NOMO-1 treated with DMSO at 0.1 percent for 48 hours (cell line): Measurements from ENCODE around the gene CFAP299.
A peak's percentile ranks its signal among the peaks of the same experiment; 100 is the strongest.
"Not testable (repeated sequence)": the region's sequence is repeated elsewhere in the genome, so short reads cannot be mapped to it uniquely, and the experiment has no call there.

Experiments used
- DNase-seq: peaks from one replicate; lab custom pipeline; 2025; ENCODE audit not compliant: unreplicated experiment; lab: John Stamatoyannopoulos, UW

CFAP299 gene

DNA sequence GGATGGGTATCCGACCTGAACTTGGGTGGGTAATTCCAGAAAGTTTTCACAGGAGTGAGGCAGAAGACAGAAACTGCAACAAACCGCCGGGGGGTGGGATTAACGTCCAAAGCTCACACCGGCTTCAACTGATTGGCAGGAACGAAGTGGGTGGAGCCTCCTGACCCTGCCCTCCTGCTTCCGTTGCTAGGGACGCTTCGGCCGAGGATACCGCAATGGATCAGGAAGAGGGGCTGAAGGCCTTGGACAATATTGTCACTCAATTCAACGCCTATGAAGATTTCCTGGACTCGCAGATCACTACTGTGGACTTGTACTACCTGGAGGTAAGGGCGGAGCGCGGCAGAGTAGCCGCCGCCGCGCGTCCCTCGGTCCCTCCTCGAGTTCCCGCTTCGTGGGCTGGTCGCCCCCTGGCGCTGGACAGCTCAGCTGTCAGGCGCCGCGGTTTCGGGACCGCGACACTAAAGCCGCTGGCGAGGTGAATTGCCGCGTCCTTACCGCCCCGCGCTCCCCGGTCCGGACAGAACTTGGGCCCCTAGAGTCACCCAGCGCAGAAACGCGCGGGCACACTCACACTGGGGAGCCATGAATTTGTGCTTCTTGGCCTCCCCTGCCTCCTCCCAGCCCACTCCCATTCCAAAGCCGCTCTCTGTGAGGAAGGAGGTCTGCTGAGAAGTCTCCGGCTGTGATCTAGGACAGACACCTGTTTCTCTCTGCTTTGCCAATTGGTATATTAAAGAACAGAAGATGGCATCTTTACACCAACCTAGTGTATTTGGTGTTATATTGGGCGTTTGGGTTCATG is at the start of gene CFAP299:
CFAP299 (plus strand) TSS at position 177 of the 805 bp plus-strand sequence.
- peak; percentile 76 for DNase-seq

DNA sequence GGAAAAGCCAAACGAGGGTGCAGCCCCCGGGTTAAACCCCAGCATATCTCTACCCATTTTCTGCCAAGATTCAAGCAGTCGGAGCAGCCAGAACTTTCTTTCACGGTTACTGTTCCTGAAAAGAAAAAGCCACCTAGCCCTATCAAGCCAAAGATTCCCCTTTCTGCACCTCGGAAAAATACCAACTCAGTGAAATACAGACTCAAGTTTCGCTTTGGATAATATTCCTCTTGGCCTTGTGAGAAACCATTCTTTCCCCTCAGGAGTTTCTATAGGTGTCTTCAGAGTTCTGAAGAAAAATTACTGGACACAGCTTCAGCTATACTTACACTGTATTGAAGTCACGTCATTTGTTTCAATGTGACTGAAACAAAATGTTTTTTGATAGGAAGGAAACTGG is 49.1 kb upstream of the CFAP299 start:
- DNase-seq: no peak

DNA sequence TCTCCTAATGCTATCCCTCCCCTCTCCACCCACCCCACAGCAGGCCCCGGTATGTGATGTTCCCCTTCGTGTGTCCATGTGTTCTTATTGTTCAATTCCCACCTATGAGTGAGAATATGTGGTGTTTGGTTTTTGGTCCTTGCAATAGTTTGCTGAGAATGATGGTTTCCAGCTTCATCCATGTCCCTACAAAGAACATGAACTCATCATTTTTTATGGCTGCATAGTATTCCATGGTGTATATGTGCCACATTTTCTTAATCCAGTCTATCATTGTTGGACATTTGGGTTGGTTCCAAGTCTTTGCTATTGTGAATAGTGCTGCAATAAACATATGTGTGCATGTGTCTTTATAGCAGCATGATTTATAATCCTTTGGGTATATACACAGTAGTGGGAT is 44.9 kb upstream of the CFAP299 start:
- not testable (repeated sequence) for DNase-seq

DNA sequence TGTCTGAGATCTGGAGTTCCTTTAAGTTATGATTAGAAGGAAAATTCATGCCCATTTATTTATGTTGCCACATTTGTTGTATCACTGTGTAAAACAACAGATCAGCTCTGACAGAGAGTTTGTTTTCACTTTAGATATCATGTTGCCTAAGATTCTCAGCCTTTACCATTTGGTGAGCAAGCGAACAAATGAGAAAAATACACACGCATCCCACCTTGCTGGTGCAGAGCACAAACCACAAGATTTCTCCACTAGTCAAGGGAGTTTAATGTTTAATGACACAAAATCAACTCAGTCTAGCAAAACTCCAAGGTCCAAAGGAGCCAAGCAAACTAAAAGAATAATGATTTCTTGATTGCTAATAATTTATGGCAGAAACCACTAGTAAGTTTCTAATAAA is 41.3 kb upstream of the CFAP299 start:
- no peak for DNase-seq

DNA sequence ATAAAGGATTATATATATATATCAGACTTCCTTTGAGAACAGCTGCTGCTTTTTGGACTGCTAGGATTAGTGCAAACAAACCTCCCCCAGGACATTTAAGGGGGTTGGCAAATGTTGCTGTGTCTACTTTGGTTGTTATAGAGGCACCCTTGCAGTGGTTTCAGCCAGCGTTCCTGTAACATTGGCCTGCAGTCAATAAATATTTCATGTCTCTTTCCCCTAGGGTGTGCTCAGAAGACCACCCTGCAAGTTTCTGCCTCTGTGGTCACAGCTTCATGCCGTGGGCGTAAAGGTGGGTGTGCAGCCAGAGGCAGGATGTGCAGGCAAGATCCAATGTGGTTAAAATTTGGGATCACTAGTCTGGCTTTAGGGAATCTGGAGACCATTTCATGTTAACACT is 40.2 kb upstream of the CFAP299 start:
- no peak for DNase-seq

DNA sequence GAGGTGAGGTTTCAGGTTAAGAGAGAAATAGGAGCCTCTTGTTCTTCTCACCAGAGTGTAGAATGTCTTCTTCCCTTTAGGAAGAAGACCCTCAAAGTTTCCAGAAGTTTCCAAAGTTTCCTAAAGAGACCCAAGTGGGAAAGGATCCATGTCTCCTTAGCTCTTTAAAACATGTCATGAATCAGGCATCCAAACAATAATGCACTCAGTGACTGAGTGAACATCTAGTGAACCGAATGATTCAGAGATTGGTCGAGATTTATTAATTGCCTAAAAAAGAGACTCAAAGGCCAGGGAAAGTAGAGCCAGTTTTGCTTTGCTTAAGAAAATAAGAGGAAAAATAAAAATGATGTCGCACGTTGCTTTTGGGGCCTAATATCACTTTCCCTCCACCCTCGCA is 39.7 kb upstream of the CFAP299 start:
- DNase-seq: no peak

DNA sequence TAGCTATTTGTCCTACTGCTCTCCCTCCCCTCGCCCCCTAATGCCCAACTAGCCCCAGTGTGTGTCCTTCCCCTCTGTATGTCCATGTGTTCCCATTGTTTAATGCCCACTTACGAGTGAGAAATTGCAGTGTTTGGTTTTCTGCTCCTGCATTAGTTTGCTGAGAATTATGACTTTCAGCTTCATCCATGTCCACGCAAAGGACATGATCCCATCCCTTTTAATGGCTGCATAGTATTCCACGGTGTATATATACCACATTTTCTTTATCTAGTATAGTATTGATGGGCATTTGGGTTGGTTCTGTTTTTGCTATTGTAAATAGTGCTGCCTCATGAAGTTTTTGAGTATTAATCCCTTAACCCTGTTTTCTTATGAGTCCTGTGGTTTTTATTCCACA is 33.6 kb upstream of the CFAP299 start:
- DNase-seq: no peak

DNA sequence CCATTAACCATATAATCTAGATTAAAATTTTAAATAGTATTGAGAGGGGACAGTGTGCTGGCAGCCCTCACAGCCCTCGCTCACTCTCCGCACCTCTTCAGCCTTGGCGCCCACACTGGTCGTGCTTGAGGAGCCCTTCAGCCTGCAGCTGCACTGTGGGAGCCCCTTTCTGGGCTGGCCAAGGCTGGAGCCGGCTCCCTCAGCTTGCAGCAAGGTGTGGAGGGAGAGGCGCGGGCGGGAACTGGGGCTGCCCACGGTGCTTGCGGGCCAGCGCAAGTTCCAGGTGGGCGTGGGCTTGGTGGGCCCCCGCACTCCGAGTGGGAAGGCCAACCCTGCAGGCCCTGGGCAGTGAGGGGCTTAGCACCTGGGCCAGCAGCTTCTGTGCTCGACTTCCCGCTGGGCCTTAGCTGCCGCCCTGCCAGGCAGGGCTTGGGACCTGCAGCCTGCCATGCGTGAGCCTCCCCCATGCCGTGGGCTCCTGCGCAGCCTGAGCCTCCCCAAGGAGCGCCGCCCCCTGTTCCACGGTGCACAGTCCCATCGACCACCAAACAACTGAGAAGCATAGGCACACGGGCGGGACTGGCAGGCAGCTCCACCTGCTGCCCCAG is 32.8 kb upstream of the CFAP299 start:
- no peak for DNase-seq

DNA sequence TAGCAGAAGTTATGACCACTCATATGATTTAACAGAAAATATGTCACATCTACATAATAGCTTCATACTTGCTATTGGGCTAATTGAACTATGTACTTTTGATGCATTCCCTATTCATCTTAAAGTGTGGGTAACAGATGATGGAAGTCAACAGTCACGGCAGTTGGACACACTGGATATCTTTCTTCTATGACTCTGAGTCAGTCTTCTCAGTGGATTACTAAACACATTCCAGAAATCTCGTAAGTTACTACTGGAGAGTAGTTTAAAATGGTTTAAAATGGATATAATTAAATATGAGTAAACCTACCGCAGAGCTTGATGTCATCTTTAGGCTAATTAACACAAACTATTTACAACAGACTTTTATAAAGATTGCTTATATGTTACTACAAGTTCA is 30.1 kb upstream of the CFAP299 start:
- DNase-seq: no peak

DNA sequence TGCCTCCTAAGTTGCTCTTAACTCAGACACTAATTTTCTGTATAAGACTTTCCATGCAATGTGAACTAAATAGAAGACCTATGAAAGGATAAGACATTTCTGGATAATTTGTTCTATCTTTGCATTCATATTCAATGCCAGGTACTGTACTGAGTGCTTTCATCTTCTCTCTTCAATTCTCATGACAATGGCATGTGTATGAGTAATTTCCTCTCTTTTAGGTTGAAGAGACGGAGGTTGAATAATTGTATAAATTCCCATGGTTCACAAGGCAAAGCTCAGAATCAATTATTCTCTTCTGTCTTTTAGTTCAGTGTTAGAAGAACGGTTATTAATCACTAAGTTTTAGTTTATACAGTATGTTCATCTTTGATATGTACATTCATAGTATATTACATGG is 29.3 kb upstream of the CFAP299 start:
- DNase-seq: no peak

DNA sequence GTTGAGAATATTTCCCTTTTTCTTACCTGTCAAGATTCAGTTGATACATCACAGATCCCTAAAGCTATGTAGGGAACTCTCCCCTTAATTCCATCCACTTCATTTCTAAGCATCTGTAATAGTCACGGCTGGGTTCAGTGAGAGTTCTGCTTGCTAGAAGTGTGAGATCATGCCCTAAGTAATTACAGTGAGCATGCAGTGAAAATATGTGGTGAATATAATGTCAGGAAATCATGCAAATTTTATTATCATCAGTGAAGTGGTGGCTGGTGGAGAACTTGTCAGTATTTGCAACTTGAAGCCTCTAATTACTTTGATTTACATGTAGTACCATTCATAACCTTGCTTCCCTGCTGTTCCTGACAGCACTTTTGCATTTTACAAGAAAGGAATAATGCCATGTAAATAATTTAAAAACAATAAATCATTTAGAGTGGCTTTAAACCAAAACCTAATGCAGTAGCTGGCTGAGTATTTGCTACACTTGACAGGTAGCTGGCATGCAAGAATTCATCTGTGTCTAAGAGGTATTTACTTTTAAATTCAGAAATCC is 28.3 kb upstream of the CFAP299 start:
- DNase-seq: no peak

DNA sequence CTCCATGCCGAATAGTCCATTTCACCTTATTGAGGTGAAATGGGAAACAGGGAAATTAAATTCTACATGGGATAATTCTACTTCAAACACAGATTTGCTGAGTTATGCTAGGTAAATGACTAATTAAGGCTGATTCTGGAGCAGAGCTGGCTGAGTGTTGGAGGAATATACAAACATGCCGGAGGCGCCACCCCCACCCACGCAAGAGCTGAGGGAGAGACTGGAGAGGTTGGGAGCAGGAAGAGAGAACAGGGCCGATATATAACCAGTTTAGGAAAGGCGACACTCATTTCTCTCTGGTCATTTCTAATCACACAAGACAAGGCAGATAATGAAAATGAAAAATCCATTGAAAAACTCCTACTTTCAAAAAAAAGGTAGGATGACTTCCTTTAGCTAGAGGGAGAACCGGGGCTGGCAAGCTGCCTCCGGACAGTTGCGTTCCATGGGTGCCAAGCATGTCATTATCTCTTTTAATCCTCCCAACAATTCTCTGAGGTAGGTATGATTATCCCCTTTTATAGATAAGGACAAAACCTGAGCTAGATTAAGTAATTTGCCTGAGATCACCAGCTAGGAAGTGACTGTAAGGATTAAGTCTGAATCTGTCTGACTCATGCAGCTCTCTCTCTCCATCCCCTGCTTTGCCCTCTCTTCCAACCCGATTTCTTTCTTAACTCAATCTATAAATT is 27.6 kb upstream of the CFAP299 start:
- DNase-seq: no peak

DNA sequence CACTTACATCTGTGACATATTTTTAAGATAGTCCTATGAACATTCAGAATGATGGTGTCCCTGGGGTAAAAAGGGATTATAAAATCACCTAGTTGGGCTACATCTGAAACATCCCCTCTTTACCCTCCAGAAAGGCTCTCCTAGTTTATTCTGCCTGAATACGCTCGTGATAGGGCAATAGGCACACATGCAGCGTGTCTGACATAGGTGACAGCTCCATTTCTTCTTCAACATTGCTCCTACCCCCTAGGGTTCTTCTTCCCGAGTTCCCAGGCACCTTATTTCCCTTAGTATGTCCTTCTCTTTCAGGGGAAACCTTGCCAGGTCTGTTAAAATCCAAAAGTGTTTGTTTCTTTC is 27.1 kb upstream of the CFAP299 start:
- DNase-seq: no peak

DNA sequence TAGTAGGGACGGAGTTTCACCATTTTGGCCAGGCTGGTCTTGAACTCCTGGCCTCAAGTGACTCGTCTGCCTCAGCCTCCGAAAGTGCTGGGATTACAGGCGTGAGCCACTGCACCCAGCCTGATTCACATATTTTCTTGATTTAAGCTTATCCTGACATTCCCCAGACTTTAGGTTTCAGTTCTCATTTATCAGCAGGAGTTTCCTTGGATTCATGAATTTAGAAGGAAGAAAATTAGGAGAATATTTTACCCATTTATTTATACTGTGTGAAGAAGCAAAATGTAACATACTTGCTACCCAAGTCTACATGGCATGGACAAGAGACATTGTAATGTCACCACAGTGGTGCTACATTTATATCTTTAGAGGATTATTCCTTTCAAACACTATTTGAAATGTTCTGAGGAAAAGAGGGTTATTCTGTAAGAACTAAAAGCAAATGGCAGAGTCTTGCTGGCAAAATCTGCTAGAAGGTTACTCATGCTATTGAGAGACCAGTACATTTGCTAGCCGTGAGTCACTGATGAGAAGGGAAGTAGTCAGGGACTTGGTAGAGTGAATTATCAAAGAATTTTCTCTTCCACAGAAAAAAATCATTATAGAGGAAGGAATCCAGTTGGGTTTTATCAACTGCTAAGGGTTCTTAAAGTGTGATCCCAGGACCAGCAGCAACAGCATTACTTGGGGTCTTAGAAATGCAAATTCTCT is 26.1 kb upstream of the CFAP299 start:
- no peak for DNase-seq

DNA sequence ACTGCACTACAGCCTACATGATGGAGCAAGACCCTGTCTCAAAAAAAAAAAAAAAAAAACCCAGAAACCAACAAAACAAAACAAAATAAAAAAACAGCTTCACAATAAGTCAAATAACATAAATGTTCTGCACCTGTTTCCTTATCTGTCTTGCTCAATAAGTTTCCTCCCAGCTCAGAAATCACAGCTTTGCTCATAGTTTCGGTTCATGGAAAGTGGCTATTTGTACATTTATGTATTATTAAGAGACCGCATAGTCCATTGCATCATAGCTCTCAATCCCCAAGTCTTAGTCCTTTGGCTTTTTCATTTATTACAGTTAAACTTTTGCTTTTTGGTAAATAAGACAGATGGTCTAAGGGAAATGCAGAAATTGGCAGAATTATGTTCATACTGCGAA is 24.4 kb upstream of the CFAP299 start:
- DNase-seq: peak; percentile 48

DNA sequence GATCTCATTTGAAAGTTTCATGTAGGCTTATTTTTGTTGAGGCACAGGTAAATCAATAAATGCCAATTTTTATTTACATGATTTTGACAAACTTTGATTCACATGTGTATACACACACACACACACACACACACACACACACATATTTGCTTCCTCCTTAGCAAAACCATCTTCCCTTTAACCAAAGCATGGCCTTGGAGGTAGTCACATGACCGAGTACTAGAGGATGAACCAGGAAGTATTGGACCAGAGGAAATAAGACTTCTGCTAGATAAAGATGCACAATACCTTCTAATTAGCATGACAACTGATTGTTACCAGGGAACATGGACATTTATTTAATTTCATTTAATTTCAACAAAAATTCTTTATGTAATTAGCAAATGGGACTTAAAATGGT is 23.4 kb upstream of the CFAP299 start:
- DNase-seq: no peak

DNA sequence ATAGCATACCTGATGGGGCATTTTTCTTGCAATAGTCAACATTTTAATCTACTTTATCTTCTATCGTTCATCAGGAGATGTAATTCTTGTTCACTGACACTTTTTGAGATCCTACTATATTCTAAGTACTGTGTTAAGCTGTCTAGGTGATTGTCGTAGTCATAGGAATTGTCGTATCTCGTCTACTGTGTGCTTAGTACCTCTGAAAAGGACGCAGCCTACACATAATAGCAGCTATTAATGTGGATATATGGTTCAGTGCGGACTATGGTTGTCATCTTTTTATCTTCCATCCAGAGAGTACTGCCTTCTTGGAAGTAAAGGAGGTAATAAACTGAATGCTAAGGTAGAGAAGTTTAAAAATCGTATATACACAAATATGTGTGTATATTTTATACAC is 21.9 kb upstream of the CFAP299 start:
- no peak for DNase-seq

DNA sequence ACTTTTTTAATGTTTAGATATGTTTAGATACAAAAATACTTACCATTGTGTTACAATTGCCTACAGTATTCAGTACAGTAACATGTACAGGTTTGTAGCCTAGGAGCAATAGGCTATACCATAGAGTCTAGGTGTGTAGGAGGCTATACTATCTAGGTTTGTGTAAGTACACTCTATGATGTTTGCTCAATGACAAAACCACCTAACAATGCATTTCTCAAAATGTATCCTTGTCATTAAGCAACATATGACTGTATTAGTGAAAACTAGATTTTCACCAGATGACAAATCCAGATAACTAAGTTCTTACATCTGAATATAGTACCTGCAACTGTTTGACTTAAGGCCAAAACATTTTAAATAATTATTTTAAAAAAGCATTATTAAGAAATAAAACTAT is 19.7 kb upstream of the CFAP299 start:
- not testable (repeated sequence) for DNase-seq

DNA sequence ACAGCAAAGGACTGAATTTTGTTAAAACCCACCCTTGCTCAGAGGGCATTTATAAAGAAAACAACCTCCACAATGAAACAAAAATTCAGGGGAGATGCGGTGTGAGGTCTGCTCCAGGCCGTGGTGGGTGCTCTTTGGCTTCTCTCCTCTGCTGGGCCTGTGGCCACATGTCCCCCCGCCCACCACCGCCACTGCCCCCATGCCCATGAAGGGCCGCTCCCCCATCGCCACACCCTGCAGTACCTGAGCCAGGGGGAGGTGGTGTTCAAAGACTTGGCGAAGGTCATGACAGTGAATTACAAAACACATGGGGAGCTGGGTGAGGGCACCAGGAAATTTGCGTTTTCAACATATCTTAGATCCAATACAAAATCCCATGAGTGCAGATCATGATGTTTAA is 14.2 kb upstream of the CFAP299 start:
- no peak for DNase-seq

DNA sequence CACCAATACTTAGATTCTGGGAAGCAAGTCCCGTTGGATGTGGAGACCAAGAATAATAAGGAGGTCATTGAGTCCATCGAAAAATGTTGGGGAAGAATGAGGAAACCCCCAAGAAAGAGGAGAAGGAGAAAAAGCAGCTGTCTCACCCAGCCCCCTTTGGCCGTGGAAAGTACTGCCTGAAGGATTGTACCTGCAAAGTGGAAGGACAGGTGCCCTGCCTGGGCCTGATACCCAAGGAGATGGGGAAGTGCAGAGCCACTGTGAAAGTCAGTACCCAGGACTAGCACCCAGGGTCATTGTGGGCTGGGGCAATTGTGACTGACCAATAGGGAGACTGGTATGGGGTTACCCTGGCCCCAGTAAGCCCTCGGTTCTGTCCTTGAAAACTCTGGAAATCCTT is 13.8 kb upstream of the CFAP299 start:
- no peak for DNase-seq

DNA sequence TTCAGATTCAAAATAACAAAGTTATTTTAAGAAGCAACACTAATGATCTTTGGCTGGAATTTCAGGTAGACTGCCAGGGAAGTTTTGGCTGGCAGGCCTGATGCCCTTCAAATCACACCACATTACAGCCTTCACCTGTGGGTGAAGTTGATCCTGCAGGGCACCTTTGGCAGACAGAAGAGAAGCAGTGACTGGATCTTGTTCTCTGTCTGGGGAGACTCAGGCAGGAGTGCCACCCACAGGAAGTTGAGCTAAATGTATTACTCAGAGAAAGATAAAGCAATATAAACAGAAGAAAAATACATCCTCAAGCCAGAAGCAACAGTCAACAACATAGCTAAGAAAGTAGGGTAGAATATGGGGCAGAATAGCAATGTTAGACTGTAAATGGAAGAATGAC is 12.8 kb upstream of the CFAP299 start:
- DNase-seq: no peak
